Measurements from ENCODE around the gene SLC16A11.

- TF ChIP-seq CTCF (IDR thresholded peaks at IDR 0.05): no peak
- no peak for TF ChIP-seq POLR2A (IDR thresholded peaks at IDR 0.05)
Observed at GRCh38 chr17:7047566-7047965, 3.7 kb upstream of the SLC16A11 start.
